OCI-M2 (cell line): Measurements from ENCODE around the gene ADAMTSL5.
"Not testable (repeated sequence)": the region's sequence is repeated elsewhere in the genome, so short reads cannot be mapped to it uniquely, and the experiment has no call there.

Experiments used
- DNase-seq: peaks from one replicate; lab custom pipeline; 2025; ENCODE audit not compliant: unreplicated experiment; lab: John Stamatoyannopoulos, UW

The ADAMTSL5 gene

DNA sequence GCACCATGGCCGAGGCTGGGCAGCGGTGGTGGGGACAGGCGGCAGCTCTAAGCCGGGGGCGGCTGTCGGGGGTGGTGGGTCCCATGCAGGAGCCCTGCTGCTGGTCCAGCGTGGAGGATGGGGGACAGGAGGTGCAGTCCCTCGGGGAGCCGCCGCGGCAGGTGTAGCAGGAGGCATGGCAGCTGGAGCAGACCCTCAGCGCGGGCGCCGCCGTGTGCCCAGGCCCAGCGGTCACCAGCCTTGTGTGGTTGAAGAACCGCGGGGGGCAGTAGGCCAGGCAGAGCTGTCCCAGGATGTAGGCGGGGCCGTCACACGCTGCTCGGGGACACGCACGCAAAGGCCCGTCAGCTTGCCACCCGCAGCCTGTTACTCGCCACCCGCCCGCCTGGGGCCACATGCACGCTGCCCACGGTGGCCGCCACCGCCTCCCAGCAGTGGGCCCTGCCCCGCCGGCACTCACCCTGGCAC lies 30.9 kb downstream of the ADAMTSL5 start:
- DNase-seq: no peak

DNA sequence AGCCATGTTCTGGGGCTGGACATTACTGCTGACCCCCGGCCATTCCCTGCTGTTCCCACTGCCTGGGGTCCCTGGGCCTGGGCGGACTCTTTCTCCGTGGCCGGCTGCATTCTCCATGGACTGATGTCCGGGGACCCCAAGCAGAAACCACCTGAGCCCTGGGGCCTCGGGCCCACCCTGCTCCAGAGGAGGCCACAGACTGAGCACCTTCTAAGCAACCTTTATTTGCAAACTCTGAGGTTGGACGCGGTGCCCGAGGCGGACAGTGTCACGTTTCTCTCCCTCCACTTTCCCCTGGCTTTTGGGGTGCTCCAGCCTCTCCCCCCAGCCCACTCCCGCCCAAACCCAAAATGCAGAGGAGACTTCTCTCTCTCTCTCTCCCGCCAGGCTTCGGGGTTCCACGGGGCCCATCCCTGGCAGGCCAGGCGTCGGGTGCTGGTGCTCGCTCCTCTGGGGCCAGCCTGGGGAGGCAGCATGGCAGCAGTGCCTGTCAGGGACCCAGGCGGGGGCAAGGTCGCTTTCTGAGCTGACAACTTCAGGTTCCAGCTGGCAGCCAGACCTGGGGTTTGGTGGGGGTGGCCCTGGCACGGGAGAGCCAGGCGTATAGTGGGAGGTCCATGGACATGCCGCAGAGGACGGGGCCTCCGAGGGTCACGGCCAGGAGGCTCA lies 31.5 kb downstream of the ADAMTSL5 start:
- no peak for DNase-seq

DNA sequence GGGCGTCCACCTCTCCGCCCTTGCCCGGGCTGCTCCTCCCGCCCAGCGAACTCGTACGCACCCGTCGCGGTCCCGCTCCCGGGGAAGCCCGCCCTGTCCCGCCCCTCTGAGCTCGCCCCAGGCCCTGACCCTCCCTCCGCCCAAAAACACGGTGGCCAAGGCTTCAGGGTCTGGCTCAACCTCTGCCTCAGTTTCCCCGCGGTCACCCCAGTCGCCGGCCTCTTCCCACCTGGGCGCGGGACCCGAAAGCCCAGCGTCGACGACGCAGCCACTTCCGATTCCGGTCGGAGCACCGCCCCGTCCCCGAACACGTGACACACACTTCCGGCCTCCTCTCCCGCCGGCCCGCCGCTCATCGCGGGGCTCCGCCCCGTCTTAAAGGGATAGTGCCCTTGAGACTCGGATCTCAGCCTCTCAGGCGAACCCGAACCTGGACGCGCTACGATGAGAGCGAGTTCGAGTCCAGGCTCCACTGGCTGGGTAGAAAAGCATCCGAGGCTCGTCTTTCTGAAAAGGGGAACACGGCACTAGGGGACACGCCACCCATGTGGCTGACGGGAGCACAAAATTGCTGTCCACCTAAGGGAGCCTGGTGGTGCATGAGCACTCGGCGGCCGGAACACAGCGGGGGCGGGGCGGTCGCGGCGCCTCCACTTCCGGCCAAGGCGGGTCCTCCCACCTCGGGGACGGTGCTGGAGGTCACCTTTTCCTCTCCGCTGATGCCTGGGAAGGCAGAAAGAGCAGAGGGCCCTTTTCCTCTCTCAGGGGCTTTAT lies 33.7 kb downstream of the ADAMTSL5 start, which contains the start of gene C19orf25:
Gene C19orf25 (minus strand): TSS at position 282 of the 774 bp plus-strand sequence. CDS start 312 bp downstream, outside the sequence.
- DNase-seq: peak; percentile 85

DNA sequence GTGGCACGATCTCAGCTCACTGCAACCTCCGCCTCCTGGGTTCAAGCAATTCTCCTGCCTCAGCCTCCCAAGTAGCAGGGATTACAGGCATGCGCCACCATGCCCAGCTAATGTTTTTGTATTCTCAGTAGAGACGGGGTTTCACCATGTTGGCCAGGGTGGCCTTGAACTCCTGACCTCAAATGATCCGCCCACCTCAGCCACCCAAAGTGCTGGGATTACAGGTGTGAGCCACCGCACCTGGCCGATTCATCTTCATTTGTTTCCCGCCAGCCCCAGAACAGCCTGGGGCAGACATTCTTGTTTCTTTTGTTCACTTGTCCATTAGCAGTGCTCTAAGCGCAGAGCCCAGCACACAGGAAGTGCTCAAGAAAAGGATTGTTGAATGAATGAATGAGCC lies 35.8 kb downstream of the ADAMTSL5 start:
- DNase-seq: not testable (repeated sequence)

DNA sequence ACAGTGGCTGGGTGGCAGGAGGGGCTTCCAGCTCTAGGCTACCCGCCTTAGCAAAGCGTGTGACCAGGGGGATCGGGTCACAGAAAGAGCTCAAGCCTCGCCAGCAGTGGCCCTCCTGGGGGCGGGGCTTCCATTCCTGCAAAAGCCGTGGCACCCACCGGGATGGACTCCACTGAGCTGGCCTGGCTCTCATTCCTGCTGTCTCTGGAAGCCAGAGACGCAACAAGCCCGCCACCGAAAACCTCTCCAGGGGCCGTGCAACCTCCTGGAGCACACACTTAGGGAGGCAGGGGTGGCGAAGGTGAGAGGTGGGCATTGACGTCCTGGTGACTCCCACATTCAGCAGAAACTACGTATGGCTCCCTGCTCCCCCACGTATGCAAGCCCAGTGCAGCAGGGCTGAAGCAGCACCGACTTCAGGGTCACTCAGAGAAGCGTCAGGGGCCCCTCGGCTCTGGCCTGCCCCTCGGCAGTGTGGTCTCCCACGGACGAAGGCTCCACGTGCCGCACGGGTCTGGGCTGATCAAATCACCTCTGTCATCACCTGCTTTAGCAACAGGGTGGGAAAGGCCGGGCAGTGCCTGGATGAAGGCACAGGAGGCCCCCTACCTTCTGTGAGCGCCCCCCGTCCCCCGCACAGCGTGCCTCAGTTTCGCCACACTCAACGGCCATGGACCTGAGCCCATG lies 36.9 kb downstream of the ADAMTSL5 start:
- DNase-seq: no peak

DNA sequence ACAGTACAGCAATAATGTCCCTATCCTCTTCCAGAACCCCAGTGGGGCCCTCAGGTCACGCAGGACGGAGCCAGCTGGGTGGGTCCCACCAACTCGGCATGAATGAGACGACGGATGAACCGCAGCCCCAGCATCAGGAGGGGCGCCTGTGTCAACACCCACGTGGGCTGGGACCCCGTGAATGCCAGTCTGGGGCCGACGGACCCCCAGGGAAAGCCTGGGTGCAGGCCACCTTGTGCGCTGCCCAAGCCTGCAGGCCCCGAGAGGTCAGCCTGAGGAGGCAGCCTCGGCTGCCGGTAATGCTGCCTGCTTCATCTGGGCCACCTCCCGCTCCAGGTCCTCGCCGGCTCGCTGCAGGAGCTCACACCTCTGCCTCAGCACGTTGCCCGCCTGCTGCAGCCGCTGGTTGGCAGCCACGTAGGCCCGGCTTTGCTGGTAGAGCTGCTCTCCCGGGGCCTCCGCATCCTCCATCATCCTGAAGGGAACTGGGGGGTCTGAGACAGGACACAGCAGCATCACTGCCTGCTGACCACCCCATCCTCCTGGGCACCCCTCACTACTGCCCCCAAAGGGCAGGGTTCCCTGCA lies 38.0 kb downstream of the ADAMTSL5 start:
- DNase-seq: no peak

DNA sequence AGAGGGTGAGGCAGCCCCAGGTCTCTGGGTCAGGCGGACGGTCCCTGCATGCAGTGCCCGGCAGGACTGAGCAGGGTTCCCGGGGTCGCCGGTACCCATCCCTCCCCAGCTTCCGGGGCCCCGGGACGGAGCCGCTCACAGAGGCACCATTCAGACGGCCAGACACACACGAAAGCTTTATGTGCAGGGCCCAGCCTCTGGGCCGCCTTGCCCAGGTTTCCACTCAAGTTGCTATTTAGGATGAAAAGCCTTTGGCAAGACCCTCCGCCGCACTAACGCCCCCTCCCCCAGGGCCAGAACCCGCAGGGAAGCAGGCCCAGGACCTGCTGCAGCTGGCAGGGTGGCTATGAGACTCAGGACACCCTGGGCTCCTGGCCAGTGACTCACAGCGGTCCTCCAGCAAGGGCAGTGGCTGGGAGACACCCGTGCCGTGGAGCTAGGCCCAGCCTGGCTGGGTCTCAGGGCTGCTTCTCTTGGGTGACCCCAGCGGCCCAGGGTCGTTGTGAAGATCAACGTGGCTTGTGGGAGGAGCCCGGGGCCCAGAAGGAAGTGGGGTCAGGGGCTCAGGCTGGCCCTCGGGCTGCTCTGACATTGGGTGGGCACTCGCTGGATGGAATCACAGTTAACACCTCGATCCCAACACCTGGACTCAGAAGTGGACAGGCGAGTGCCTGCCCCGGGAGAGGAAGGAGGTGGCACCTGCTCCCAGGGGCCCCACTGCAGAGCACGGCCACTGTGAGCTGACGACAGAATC lies 38.6 kb downstream of the ADAMTSL5 start:
- no peak for DNase-seq

DNA sequence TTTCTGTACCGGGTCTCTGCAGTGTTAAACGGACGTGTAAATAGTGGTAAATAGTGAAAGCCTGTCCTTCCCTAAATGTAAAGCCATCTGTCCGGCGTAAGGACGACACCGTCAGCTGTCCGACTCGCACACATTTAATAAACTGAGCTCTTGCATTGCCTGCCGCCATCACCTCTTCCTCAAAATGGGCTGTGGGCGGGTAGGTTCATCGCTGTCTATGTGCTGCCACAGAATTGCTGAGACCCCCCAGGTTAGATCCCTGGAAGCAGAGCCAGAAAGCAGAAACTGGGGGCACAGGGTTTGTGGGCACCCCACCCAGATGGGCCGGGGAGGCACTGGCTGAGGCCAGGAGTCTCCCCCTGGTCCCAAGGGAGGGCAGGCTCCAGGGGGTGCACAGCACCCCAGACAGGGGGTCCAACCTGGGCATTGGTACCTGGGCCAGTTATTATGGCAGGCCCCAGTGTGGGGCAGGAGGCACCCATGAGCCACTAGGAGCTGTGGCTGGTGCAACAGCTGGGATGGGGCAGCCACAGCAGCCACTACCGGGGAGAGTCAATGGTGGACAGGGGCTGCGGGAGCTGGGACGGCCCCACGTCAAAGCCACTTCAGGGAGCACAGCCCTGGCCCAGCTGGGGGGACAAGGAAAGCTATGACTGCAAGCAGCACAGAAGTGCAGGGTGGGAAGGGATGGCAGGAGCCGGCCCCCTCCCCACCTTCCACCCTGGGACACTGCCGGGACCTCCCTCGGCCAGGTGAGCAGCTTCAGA lies 39.6 kb downstream of the ADAMTSL5 start:
- no peak for DNase-seq

DNA sequence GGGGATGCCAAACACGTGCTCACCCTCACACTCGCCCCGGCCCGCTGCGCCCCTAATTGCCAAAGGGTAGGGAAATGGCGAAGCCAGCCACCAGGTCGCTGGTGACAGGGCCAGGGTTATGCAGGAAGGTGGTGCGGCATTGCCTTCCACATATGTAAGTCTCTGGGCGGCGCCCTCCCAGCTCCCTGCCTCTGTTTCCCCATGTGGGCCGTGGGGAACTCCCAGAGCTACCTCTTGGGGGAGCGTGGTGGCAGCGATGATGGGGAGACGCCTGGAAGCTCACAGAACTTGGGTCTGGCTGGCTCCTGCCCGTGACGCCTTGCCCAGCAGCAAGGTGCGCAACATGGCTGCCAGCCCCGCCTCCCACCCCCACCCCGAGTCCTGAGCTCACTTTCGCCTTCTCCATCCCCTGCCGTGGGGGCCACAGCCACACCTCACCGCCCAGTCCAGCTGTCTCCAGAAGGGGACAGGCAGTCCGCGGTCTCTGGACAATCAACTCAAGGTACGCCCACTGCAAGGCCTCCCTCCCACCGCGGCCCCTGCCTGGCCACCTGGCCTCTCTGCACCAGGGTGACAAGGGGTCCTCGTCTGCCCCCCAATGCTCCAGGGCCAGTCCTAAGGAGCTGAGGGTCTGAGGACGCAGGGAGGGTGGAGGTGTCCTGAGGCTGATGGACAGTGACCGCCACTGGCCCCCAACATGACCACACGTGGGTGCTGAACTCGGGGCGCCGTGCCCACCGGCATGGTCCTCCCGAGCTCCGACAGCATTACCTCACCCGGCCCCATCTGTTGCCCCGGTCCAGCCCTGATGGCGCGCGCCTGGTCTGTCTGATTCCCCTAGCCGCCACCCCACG lies 40.4 kb downstream of the ADAMTSL5 start:
- no peak for DNase-seq

DNA sequence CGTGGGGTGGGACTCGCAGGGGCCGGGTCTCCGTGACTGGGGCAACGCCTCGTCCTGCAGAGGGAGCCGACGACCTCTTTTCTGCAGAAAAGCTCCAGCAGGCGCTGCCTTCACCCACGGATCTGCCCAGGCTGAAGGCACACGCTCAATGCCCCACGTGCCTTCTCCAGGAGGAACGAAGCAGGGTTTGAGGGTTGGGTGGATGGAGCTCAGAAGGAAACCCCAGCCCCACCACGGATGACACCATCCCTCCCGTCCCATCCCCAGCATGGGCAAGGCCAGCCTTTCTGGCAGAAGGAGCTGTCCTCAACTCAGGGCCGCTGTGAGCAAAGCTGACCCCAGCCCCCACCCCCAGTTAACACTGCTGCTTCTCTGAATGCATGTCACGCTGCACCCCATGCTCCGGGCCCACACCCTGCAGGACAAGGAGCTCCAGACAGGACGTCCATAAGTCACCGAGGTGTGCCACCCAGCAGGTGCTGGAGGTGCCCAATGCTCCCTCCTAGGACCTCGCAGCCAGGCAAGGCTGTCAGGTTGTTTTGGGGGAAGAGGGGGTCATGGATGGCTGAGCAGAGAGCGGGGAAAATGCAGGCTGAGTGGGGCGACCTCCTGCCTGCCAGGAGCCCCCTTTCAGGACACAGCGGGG lies 41.2 kb downstream of the ADAMTSL5 start:
- no peak for DNase-seq

DNA sequence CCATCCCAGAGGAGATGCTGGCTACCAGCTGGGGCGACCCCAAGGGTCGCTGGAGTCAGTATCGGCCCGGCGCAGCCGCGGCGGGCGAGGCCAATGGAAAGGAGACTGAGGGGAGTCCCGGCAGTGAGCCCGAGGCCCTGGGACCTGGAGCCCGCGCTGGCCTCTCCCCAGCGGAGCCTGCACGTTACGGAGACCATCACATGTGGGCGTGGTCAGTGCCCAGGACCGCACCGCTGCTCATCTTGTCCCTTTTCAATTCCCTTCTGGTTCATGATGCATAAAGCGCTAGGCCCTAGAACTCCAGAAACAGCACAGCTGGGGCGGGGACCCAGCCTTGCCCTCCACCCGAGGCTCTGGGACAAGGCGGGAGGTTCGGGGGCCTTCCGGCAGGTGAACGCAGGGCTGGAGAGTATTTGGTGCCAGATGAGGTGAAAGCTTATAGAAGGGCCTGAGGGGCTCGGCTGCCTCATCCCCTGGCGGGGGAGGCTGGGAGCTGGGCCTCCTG lies 41.8 kb downstream of the ADAMTSL5 start:
- DNase-seq: no peak

DNA sequence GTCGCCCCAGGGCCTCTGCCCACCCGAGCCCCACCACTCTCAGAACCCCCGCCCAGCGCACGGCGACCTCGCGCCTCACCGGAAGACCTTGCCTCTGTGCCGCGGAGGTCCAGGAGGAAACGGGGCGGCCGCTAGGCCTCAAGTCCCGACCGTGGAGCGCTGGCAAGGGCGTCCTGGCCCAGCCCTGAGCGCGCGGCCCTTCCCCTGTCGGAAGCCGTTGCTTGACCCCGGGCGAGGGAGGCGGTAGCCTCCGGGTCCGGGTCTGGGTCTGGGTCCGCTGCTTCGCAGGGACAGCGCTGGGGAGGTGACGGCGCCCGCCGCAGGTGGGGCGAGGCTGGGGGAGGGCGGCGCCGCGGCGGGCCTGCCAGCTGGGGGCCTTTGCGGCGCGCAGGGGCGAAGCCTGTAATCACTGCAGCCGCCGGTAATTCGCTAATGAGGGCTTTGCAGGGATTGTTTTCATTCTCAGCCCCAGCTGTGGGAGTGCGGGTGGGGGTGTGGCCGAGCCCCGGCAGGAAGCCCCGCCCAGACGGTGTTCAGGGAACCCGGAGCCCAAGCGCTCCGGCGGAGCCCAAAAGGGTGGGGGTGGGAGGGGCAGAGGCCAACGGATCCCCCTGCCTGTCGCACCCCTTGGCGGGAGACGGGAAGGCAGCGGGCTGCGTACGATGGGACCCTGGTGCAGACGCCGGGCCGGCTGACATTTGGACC lies 42.4 kb downstream of the ADAMTSL5 start:
- no peak for DNase-seq

DNA sequence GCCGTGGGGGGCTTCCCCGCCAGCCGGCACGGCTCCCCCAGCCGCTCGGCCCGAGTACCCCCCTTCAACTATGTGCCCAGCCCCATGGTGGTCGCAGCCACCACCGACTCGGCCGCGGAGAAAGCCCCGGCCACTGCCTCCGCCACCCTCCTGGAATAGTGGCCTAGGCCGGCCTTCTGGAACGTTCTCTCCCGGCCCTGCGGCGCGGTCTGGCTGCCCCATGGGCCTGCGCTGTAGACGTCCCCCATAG lies 42.8 kb downstream of the ADAMTSL5 start:
- DNase-seq: no peak

DNA sequence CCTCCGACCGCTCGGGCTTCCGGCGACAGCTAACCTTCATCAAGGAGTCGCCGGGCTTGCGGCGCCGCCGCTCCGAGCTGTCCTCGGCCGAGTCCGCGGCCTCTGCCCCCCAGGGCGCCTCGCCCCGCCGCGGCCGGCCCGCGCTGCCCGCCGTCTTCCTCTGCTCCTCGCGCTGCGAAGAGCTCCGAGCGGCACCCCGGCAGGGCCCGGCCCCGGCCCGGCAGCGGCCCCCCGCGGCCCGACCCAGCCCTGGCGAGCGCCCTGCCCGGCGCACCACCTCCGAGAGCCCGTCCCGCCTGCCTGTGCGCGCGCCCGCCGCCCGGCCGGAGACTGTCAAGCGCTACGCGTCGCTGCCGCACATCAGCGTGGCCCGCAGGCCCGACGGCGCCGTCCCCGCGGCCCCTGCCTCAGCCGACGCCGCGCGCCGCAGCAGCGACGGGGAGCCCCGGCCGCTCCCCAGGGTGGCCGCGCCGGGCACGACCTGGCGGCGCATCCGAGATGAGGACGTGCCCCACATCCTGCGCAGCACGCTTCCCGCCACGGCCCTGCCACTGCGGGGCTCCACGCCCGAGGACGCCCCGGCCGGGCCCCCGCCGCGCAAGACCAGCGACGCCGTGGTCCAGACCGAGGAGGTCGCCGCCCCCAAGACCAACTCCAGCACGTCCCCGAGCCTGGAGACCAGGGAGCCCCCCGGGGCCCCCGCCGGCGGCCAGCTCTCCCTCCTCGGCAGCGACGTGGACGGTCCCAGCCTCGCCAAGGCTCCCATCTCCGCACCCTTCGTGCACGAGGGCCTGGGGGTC lies 43.4 kb downstream of the ADAMTSL5 start:
- DNase-seq: no peak

DNA sequence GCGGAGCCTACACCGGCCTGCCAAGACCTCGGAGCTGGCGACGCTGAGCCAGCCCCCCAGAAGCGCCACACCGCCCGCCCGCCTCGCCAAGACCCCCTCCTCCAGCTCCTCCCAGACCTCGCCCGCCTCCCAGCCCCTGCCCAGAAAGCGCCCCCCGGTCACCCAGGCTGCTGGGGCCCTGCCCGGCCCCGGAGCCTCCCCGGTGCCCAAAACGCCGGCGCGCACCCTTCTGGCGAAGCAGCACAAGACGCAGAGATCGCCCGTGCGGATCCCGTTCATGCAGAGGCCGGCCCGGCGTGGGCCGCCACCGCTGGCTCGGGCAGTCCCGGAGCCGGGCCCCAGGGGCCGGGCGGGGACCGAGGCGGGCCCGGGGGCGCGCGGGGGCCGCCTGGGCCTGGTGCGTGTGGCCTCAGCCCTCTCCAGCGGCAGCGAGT lies 44.0 kb downstream of the ADAMTSL5 start:
- no peak for DNase-seq

DNA sequence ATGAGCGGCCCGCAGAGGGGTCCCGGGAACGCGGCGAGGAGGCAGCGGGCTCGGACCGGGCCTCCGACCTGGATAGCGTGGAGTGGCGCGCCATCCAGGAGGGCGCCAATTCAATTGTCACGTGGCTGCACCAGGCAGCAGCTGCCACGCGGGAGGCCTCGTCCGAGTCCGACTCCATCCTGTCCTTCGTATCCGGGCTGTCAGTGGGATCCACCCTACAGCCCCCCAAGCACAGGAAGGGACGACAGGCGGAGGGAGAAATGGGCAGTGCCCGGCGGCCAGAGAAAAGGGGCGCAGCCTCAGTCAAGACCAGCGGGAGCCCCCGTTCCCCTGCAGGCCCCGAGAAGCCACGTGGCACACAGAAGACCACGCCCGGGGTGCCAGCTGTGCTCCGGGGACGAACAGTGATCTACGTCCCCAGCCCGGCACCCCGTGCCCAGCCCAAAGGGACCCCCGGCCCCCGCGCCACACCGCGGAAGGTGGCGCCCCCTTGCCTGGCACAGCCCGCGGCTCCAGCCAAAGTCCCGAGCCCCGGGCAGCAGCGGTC lies 44.5 kb downstream of the ADAMTSL5 start:
- DNase-seq: no peak
